Stimulated activated naive B cell treated with anti-CD40 and anti-IgM and Interleukin-4, amounts not matched to agents 10 μg/mL and 1 μg/mL and 100 μg/mL, for 72 hours (primary cell): ENCODE data around the gene BRIP1.
"Not testable (repeated sequence)": the region's sequence is repeated elsewhere in the genome, so short reads cannot be mapped to it uniquely, and the experiment has no call there.

Source experiments
- ATAC-seq, 2 donors: fragments of 150-1000 bp; cut with Tn5 transposase; replicated peaks; 2 replicates each; pipeline ENCODE4 v1.10.0; 2021; ENCODE audit warnings: moderate library complexity in 1 of 2
- DNase-seq: peaks from one replicate; pipeline ENCODE4 v3.0.0; 2021
- H3K27ac Mint-ChIP-seq: one replicate; pipeline ENCODE4 v1.8.0; 2022; ENCODE audit warnings: mild to moderate bottlenecking, mixed read lengths
- H3K27me3 Mint-ChIP-seq, 2 donors: one replicate each; pipeline ENCODE4 v1.8.0; 2022; ENCODE audit warnings: mixed read lengths in 2 of 2
- H3K36me3 Mint-ChIP-seq, 2 donors: one replicate each; pipeline ENCODE4 v1.8.0; 2022; ENCODE audit warnings: mixed read lengths in 2 of 2, mild to moderate bottlenecking in 1 of 2
- H3K4me1 Mint-ChIP-seq, 2 donors: one replicate each; pipeline ENCODE4 v1.8.0; 2022; ENCODE audit warnings: mixed read lengths in 2 of 2, mild to moderate bottlenecking in 1 of 2
- H3K4me3 Mint-ChIP-seq, 2 donors: one replicate each; pipeline ENCODE4 v1.8.0; 2022; ENCODE audit warnings: mild to moderate bottlenecking in 2 of 2, mixed read lengths in 2 of 2, moderate library complexity in 1 of 2
- H3K9me3 Mint-ChIP-seq, 2 donors: one replicate each; pipeline ENCODE4 v1.8.0; 2022; ENCODE audit warnings: mixed read lengths in 2 of 2, mild to moderate bottlenecking in 1 of 2

BRIP1 gene

GRCh38 chr17:61878520-61878919 lies 15.2 kb upstream of the BRIP1 start:
- Mint-ChIP-seq H3K27me3 (no peaks in the 10 kb centered on the region), H3K9me3 (no peaks in the 10 kb centered on the region), H3K4me3 (no peak overlapping the region), H3K27ac (no peak overlapping the region), H3K36me3 (peaks cover 36 to 42% of the 10 kb centered on the region in 2 donors), H3K4me1 (no peaks in the 10 kb centered on the region)
- DNase-seq (no peak), ATAC-seq (no peak)

GRCh38 chr17:61877837-61878236 lies 14.5 kb upstream of the BRIP1 start:
- Mint-ChIP-seq H3K36me3 (peaks cover 33 to 40% of the 10 kb centered on the region in 2 donors), H3K9me3 (no peaks in the 10 kb centered on the region), H3K4me1 (no peaks in the 10 kb centered on the region), H3K4me3 (no peak overlapping the region), H3K27me3 (no peaks in the 10 kb centered on the region), H3K27ac (no peak overlapping the region)
- ATAC-seq (no peak), DNase-seq (no peak)

- peaks cover 28 to 35% of the 10 kb centered on the region in 2 donors for H3K36me3 Mint-ChIP-seq
- DNase-seq: no peak
- H3K9me3 Mint-ChIP-seq: no peaks in the 10 kb centered on the region
- no peak overlapping the region for H3K27ac Mint-ChIP-seq
- H3K4me3 Mint-ChIP-seq: no peak overlapping the region
- H3K27me3 Mint-ChIP-seq: no peaks in the 10 kb centered on the region
- H3K4me1 Mint-ChIP-seq: no peaks in the 10 kb centered on the region
- ATAC-seq: no peak
These were observed 12.5 kb upstream of the BRIP1 start for GRCh38 chr17:61875804-61876203.

GRCh38 chr17:61875285-61875684 lies 12.0 kb upstream of the BRIP1 start:
- H3K4me3 Mint-ChIP-seq: no peak overlapping the region
- peaks cover 30 to 31% of the 10 kb centered on the region in 2 donors for H3K36me3 Mint-ChIP-seq
- DNase-seq (no peak), ATAC-seq (peak in 1 of 2 donors; percentile 41)
- H3K4me1 Mint-ChIP-seq: no peaks in the 10 kb centered on the region
- H3K9me3 Mint-ChIP-seq: no peaks in the 10 kb centered on the region
- H3K27me3 Mint-ChIP-seq: no peaks in the 10 kb centered on the region
- H3K27ac Mint-ChIP-seq: no peak overlapping the region

- no peak overlapping the region for H3K4me3 Mint-ChIP-seq
- no peaks in the 10 kb centered on the region for H3K9me3 Mint-ChIP-seq
- no peaks in the 10 kb centered on the region for H3K4me1 Mint-ChIP-seq
- H3K27ac Mint-ChIP-seq: no peak overlapping the region
- no peaks in the 10 kb centered on the region for H3K27me3 Mint-ChIP-seq
- DNase-seq (no peak), ATAC-seq (no peak)
- peaks cover 35 to 36% of the 10 kb centered on the region in 2 donors for H3K36me3 Mint-ChIP-seq
These were observed 10.7 kb upstream of the BRIP1 start for GRCh38 chr17:61874075-61874474.

GRCh38 chr17:61872099-61872498 lies 8.8 kb upstream of the BRIP1 start:
- no peaks in the 10 kb centered on the region for H3K27me3 Mint-ChIP-seq
- no peak overlapping the region for H3K27ac Mint-ChIP-seq
- H3K36me3 Mint-ChIP-seq: peaks cover 30 to 34% of the 10 kb centered on the region in 2 donors
- H3K4me1 Mint-ChIP-seq: no peaks in the 10 kb centered on the region
- no peaks in the 10 kb centered on the region for H3K9me3 Mint-ChIP-seq
- no peak overlapping the region for H3K4me3 Mint-ChIP-seq
- ATAC-seq (no peak), DNase-seq (no peak)

GRCh38 chr17:61869138-61869537 lies 5.8 kb upstream of the BRIP1 start:
- Mint-ChIP-seq H3K4me1 (peaks cover 0 to 3% of the 10 kb centered on the region in 2 donors), H3K36me3 (peaks cover 22 to 29% of the 10 kb centered on the region in 2 donors), H3K9me3 (no peaks in the 10 kb centered on the region), H3K4me3 (no peak overlapping the region), H3K27me3 (no peaks in the 10 kb centered on the region), H3K27ac (no peak overlapping the region)
- DNase-seq: no peak
- ATAC-seq: no peak

GRCh38 chr17:61868074-61868473 lies 4.7 kb upstream of the BRIP1 start:
- H3K4me1 Mint-ChIP-seq: peaks cover 0 to 8% of the 10 kb centered on the region in 2 donors
- H3K27me3 Mint-ChIP-seq: no peaks in the 10 kb centered on the region
- peaks cover 15 to 22% of the 10 kb centered on the region in 2 donors for H3K36me3 Mint-ChIP-seq
- DNase-seq (no peak), ATAC-seq (no peak)
- H3K9me3 Mint-ChIP-seq: no peaks in the 10 kb centered on the region
- no peak overlapping the region for H3K27ac Mint-ChIP-seq
- no peak overlapping the region for H3K4me3 Mint-ChIP-seq

GRCh38 chr17:61867033-61867432 lies 3.7 kb upstream of the BRIP1 start:
- H3K4me1 Mint-ChIP-seq: peaks cover 3 to 15% of the 10 kb centered on the region in 2 donors
- H3K36me3 Mint-ChIP-seq: peaks cover 12 to 22% of the 10 kb centered on the region in 2 donors
- H3K27me3 Mint-ChIP-seq: no peaks in the 10 kb centered on the region
- no peaks in the 10 kb centered on the region for H3K9me3 Mint-ChIP-seq
- H3K27ac Mint-ChIP-seq: no peak overlapping the region
- H3K4me3 Mint-ChIP-seq: no peak overlapping the region
- ATAC-seq (no peak), DNase-seq (no peak)

GRCh38 chr17:61863801-61864126 lies 436 bp upstream of the BRIP1 start:
- Mint-ChIP-seq H3K27me3 (no peaks in the 10 kb centered on the region), H3K36me3 (peaks cover 4 to 7% of the 10 kb centered on the region in 2 donors), H3K27ac (peak overlapping the region; percentile 95), H3K9me3 (no peaks in the 10 kb centered on the region), H3K4me3 (peak overlapping the region; percentile 91 to 96), H3K4me1 (peaks cover 5 to 15% of the 10 kb centered on the region in 2 donors)
- DNase-seq: no peak
- peak; percentile 12 to 20 for ATAC-seq

- Mint-ChIP-seq H3K36me3 (peaks cover 4 to 6% of the 10 kb centered on the region in 2 donors), H3K9me3 (no peaks in the 10 kb centered on the region), H3K27me3 (no peaks in the 10 kb centered on the region), H3K4me1 (peaks cover 5 to 15% of the 10 kb centered on the region in 2 donors), H3K27ac (no peak overlapping the region), H3K4me3 (peak overlapping the region; percentile 91 to 96)
- DNase-seq (no peak), ATAC-seq (no peak)
These were observed 1.2 kb downstream of the BRIP1 start for GRCh38 chr17:61862105-61862574.

GRCh38 chr17:61860397-61860796 lies 2.9 kb downstream of the BRIP1 start:
- not testable (repeated sequence) for H3K27ac Mint-ChIP-seq, H3K36me3 Mint-ChIP-seq

GRCh38 chr17:61856035-61856434 lies 7.3 kb downstream of the BRIP1 start:
- Mint-ChIP-seq H3K36me3 (peaks cover 0 to 10% of the 10 kb centered on the region in 2 donors), H3K4me3 (no peak overlapping the region), H3K27ac (no peak overlapping the region), H3K9me3 (no peaks in the 10 kb centered on the region), H3K27me3 (no peaks in the 10 kb centered on the region), H3K4me1 (no peaks in the 10 kb centered on the region)
- DNase-seq (no peak), ATAC-seq (no peak)

More at GRCh38 chr17:61860397-61860796, 2.9 kb downstream of the BRIP1 start:
- not testable (repeated sequence) for ATAC-seq, H3K9me3 Mint-ChIP-seq, DNase-seq, H3K4me3 Mint-ChIP-seq, H3K27me3 Mint-ChIP-seq
- peaks cover 5 to 15% of the 10 kb centered on the region in 2 donors for H3K4me1 Mint-ChIP-seq

GRCh38 chr17:61852857-61853256 lies 10.5 kb downstream of the BRIP1 start:
- Mint-ChIP-seq H3K27me3 (no peaks in the 10 kb centered on the region), H3K4me3 (no peak overlapping the region), H3K27ac (no peak overlapping the region), H3K36me3 (peaks cover 0 to 10% of the 10 kb centered on the region in 2 donors), H3K4me1 (no peaks in the 10 kb centered on the region), H3K9me3 (no peaks in the 10 kb centered on the region)
- DNase-seq: no peak
- ATAC-seq: no peak

- Mint-ChIP-seq H3K4me3 (no peak overlapping the region), H3K4me1 (no peaks in the 10 kb centered on the region), H3K36me3 (peaks cover 0 to 3% of the 10 kb centered on the region in 2 donors), H3K9me3 (no peaks in the 10 kb centered on the region), H3K27ac (no peak overlapping the region), H3K27me3 (no peaks in the 10 kb centered on the region)
- DNase-seq (no peak), ATAC-seq (no peak)
These were observed 13.7 kb downstream of the BRIP1 start for GRCh38 chr17:61849674-61850073.

GRCh38 chr17:61848896-61849295 lies 14.4 kb downstream of the BRIP1 start:
- DNase-seq (no peak), ATAC-seq (no peak)
- no peak overlapping the region for H3K4me3 Mint-ChIP-seq
- H3K9me3 Mint-ChIP-seq: no peaks in the 10 kb centered on the region
- H3K4me1 Mint-ChIP-seq: no peaks in the 10 kb centered on the region
- H3K27ac Mint-ChIP-seq: no peak overlapping the region
- no peaks in the 10 kb centered on the region for H3K27me3 Mint-ChIP-seq
- peaks cover 0 to 3% of the 10 kb centered on the region in 2 donors for H3K36me3 Mint-ChIP-seq
